ENCODE data around the gene LZTS2. TPM values are rescaled to one million over a fixed set of nuclear protein-coding genes. Genes with fewer than 3 reads are reported as not detected.

LZTS2 gene
- polyA plus RNA-seq, 1 of the 3 experiments (the other 2 are of a cell fraction): 50.6 TPM

DNA sequence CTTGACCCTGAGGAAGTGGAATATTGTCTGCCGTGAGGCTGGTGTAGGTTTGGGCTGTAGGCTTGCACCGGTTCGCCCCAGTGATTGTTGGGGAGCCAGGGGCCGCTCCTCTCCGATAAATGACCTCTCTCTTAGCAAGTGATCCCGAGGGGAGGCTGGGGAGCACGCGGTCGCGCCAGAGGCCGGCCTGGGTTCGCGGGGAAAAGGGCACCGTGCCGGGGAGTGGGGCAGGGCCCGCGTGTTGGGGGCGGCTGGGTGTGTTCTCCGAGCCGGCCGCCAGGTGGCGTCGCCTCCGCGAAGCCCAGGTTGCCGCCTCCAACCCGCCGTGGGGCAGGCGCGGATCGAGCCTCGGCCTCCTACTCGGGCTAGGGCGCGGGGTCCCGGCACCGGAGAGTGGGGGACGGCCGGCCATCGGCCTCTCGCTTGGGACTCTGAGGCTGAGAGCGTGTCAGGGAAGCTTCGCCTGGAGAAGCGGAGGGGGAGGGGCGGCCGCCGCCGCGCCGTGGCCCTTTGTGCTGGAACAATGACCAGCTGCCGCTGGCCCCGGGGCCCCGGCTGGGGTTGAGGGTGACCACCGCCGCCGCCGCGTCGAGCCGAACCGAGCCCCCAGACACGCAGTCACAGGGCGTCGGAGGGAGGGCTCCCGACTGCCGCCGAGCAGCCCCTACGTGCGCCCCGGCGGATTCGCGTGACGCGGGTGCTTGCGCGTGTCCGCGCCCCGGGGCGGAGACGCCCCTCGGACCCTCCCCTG lies 442 bp upstream of the LZTS2 start (continued):
- TF ChIP-seq NRF1 (IDR thresholded peaks at IDR 0.05; ENCODE audit: low read depth, low read length) (peak; percentile 53), TEAD4 (IDR thresholded peaks at IDR 0.05; ENCODE audit: borderline replicate concordance, insufficient read depth) (no peak)

DNA sequence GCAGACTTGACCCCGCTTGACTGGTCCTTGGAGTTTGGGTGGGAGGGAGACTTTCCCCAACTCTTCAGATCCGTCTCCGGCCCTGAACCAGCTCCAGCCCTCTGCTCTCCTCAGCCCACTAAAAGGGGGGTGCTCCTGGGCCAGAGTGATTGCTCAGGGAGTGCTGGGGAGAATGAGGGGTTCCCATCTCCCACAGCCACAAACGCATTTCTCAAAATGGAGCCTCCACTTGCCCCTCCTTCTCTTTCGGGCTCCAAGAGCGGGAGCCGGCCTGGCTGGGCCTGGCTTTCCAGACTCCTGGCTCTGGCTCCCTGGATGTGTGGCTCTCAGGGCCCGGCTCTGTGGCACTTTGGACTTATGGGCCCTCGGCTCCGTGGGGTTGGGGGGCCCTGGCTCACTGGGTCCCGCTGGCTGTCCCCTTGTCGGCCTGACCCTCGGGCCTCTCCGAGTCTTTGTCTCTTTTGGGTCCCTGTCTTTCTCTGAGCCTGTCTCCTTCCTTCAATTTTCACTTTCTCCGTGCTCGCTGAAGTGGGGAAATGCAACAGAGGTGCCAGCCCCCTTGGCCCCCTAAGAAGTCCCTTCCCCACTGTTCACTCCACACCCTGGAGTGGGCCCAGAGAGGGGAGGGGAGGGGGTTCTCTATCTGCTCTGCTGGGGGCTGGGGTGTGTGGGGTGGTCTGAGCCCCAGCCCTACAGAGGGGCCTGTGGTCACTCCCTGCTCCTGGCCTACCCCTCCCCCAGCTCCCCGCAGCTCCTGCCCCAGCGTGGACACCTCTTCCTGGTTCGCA lies 713 bp downstream of the LZTS2 start:
- Histone ChIP-seq H3K27ac (ENCODE audit: low read depth in 2 of 2, low read length in 1 of 2) (peak overlapping the region; percentile 98 to 99), H2AFZ (ENCODE audit: low read depth) (no peak overlapping the region), H3K4me3 (ENCODE audit: low read depth in 2 of 2, low read length in 1 of 2) (peak overlapping the region; percentile 90 to 99), H3K9me3 (no peaks in the 10 kb centered on the region), H3K9me2 (no peaks in the 10 kb centered on the region), H3K27me3 (ENCODE audit: insufficient read depth) (no peaks in the 10 kb centered on the region), H3F3A (replicated peaks; ENCODE audit: insufficient read depth) (peaks cover 41% of the 10 kb centered on the region), H3K9ac (peak overlapping the region; percentile 99), H4K20me1 (ENCODE audit: insufficient read depth) (peaks cover 37% of the 10 kb centered on the region), H3K36me3 (replicated peaks in 1 of 2; ENCODE audit: control insufficient read depth in 1 of 2, insufficient read depth in 2 of 2, low read length in 1 of 2) (peaks cover 27 to 30% of the 10 kb centered on the region in 2 experiments), H3K79me2 (ENCODE audit: insufficient read depth) (peaks cover 63% of the 10 kb centered on the region), H3K4me2 (peak overlapping the region; percentile 96), H3K4me1 (ENCODE audit: control insufficient read depth in 1 of 2, insufficient read depth in 2 of 2, low read depth in 1 of 2, low read length in 1 of 2) (peaks cover 20 to 37% of the 10 kb centered on the region in 2 experiments; a peak in 3 of 4 replicates)
- 14% methylated on average over 10 of the region's 19 CpGs for WGBS (ENCODE audit: low lambda C conversion rate)
- no peak for TF ChIP-seq FOXM1 (IDR thresholded peaks at IDR 0.05; ENCODE audit: low read depth)
- 0 out of 2 replicates have a peak, but pooled peaks have one; percentile 27 for TF ChIP-seq POLR2AphosphoS5 (IDR thresholded peaks at IDR 0.05; ENCODE audit: low read depth, low read length)
- peak; percentile 73 for DNase-seq
- ChIA-PET POLR2A (interaction anchor here (0.8 to 1.4 kb wide), 5 partner anchors 10 to 41 kb away, joined by 3 to 5 read pairs (median 3); partner anchors contain the start of genes PDZD7 and SFXN3), CTCF (interaction anchor here (0.9 to 24.5 kb wide), 9 partner anchors 9 to 122 kb away, joined by 3 to 443 read pairs (median 5); partner anchors contain the start of genes MRPL43, PDZD7, SFXN3 and TWNK)

DNA sequence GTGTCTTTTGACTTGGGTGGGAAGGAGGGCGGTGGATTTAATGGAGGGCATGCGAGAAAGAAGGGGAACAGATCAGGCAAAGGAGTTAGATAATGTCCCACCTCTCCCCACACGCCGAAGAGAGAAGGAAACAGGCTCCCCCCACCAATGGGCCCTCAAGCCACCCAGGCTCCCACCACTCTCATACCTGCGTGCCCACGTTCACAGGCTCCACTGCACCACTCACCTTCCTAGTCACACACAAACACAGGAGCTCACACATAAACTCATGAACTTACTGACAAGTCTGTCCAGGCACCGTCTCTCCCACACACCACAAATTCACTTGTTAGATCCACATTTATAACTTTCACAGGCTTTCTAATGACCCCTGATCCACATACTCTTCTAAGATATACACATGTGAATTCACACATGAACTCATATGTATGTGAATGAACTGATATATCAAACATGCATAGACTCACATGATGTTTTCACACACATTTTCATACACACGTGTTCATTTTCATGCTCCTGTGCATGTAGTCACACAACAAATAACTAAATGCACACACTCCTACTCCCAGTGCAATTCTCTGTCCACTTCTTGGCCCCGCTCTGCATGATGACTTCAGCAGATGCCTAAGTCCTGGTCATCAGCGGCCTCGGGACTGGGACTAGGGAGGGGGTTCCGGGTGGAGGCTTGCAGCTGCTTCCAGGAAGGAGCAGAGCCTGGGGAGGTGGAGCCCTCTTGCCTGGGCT lies 1.5 kb downstream of the LZTS2 start:
- WGBS (ENCODE audit: low lambda C conversion rate): 44% methylated on average over 12 of the region's 12 CpGs
- H4K20me1 ChIP-seq (ENCODE audit: insufficient read depth): peaks cover 37% of the 10 kb centered on the region
- no peaks in the 10 kb centered on the region for H3K27me3 ChIP-seq (ENCODE audit: insufficient read depth)
- ChIA-PET CTCF (interaction anchor here (5.4 to 24.5 kb wide), 4 partner anchors 8 to 28 kb away, joined by 81 to 443 read pairs (median 114); partner anchors contain the start of genes MRPL43, PDZD7, SFXN3 and TWNK), POLR2A (interaction anchor here (0.6 kb wide), 1 partner anchor 10 kb away, joined by 3 read pairs; no protein-coding TSS in a partner anchor)
- no peak overlapping the region for H2AFZ ChIP-seq (ENCODE audit: low read depth)
- peak overlapping the region; percentile 99 for H3K9ac ChIP-seq
- H3K9me3 ChIP-seq: no peaks in the 10 kb centered on the region
- H3K4me1 ChIP-seq (ENCODE audit: control insufficient read depth in 1 of 2, insufficient read depth in 2 of 2, low read depth in 1 of 2, low read length in 1 of 2): peaks cover 18 to 38% of the 10 kb centered on the region in 2 experiments; a peak in 3 of 4 replicates
- H3K36me3 ChIP-seq (replicated peaks in 1 of 2; ENCODE audit: control insufficient read depth in 1 of 2, insufficient read depth in 2 of 2, low read length in 1 of 2): peaks cover 33 to 34% of the 10 kb centered on the region in 2 experiments
- no peaks in the 10 kb centered on the region for H3K9me2 ChIP-seq
- H3K4me3 ChIP-seq (ENCODE audit: low read depth in 2 of 2, low read length in 1 of 2): peak overlapping the region; percentile 90 to 99
- DNase-seq: peak; percentile 68
- H3K79me2 ChIP-seq (ENCODE audit: insufficient read depth): peaks cover 63% of the 10 kb centered on the region
- H3K27ac ChIP-seq (ENCODE audit: low read depth in 2 of 2, low read length in 1 of 2): peak overlapping the region; percentile 98 to 99
- H3K4me2 ChIP-seq: peak overlapping the region; percentile 96
- H3F3A ChIP-seq (replicated peaks; ENCODE audit: insufficient read depth): peaks cover 35% of the 10 kb centered on the region
- TF ChIP-seq EZH2phosphoT487 (IDR thresholded peaks at IDR 0.05; ENCODE audit: borderline replicate concordance, low read depth): no peak
- TF ChIP-seq GATA2 (CRISPR knock-in tag; IDR thresholded peaks at IDR 0.05): no peak
- TF ChIP-seq TCF12 (IDR thresholded peaks at IDR 0.05): peak; percentile 52; the same call in 1 of the 2 replicates
- TF ChIP-seq FOXJ3 (CRISPR knock-in tag; IDR thresholded peaks at IDR 0.05): no peak
- TF ChIP-seq TAF1 (IDR thresholded peaks at IDR 0.05; ENCODE audit: borderline replicate concordance, low read depth, low read length): peak; percentile 31; the same call in 1 of the 2 replicates
- no peak for TF ChIP-seq MXI1 (IDR thresholded peaks at IDR 0.05; ENCODE audit: low read depth, low read length)
- no peak for TF ChIP-seq YY1 (IDR thresholded peaks at IDR 0.05; ENCODE audit: low read depth)
- TF ChIP-seq, protein P1, sequence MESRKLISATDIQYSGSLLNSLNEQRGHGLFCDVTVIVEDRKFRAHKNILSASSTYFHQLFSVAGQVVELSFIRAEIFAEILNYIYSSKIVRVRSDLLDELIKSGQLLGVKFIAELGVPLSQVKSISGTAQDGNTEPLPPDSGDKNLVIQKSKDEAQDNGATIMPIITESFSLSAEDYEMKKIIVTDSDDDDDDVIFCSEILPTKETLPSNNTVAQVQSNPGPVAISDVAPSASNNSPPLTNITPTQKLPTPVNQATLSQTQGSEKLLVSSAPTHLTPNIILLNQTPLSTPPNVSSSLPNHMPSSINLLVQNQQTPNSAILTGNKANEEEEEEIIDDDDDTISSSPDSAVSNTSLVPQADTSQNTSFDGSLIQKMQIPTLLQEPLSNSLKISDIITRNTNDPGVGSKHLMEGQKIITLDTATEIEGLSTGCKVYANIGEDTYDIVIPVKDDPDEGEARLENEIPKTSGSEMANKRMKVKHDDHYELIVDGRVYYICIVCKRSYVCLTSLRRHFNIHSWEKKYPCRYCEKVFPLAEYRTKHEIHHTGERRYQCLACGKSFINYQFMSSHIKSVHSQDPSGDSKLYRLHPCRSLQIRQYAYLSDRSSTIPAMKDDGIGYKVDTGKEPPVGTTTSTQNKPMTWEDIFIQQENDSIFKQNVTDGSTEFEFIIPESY (IDR thresholded peaks at IDR 0.05; ENCODE audit: borderline replicate concordance, low read depth): no peak
- no peak for TF ChIP-seq RCOR1 (IDR thresholded peaks at IDR 0.05; ENCODE audit: low read length)
- TF ChIP-seq, protein P2, sequence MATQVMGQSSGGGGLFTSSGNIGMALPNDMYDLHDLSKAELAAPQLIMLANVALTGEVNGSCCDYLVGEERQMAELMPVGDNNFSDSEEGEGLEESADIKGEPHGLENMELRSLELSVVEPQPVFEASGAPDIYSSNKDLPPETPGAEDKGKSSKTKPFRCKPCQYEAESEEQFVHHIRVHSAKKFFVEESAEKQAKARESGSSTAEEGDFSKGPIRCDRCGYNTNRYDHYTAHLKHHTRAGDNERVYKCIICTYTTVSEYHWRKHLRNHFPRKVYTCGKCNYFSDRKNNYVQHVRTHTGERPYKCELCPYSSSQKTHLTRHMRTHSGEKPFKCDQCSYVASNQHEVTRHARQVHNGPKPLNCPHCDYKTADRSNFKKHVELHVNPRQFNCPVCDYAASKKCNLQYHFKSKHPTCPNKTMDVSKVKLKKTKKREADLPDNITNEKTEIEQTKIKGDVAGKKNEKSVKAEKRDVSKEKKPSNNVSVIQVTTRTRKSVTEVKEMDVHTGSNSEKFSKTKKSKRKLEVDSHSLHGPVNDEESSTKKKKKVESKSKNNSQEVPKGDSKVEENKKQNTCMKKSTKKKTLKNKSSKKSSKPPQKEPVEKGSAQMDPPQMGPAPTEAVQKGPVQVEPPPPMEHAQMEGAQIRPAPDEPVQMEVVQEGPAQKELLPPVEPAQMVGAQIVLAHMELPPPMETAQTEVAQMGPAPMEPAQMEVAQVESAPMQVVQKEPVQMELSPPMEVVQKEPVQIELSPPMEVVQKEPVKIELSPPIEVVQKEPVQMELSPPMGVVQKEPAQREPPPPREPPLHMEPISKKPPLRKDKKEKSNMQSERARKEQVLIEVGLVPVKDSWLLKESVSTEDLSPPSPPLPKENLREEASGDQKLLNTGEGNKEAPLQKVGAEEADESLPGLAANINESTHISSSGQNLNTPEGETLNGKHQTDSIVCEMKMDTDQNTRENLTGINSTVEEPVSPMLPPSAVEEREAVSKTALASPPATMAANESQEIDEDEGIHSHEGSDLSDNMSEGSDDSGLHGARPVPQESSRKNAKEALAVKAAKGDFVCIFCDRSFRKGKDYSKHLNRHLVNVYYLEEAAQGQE (IDR thresholded peaks at IDR 0.05; ENCODE audit: low read depth, low read length): no peak
- TF ChIP-seq FOXM1 (IDR thresholded peaks at IDR 0.05; ENCODE audit: low read depth): no peak
- TF ChIP-seq SIN3A (IDR thresholded peaks at IDR 0.05; ENCODE audit: borderline replicate concordance, low read depth, low read length): peak; percentile 39; the same call in 1 of the 2 replicates

Measured in SK-N-SH (cell line).